HG03342 (cell line): ENCODE data around the gene ZNF813.

Experiments used
- ATAC-seq: cut with Tn5 transposase; IDR thresholded peaks from one replicate; pipeline ENCODE4 v1.9.1; 2021; ENCODE audit warnings: mild to moderate bottlenecking, moderate library complexity; ENCODE audit not compliant: unreplicated experiment

The ZNF813 gene

GRCh38 chr19:53519446-53519845, 51.9 kb downstream of the ZNF813 start:
- ATAC-seq = no peak

GRCh38 chr19:53520163-53520546, 52.6 kb downstream of the ZNF813 start:
- ATAC-seq = no peak

DNA sequence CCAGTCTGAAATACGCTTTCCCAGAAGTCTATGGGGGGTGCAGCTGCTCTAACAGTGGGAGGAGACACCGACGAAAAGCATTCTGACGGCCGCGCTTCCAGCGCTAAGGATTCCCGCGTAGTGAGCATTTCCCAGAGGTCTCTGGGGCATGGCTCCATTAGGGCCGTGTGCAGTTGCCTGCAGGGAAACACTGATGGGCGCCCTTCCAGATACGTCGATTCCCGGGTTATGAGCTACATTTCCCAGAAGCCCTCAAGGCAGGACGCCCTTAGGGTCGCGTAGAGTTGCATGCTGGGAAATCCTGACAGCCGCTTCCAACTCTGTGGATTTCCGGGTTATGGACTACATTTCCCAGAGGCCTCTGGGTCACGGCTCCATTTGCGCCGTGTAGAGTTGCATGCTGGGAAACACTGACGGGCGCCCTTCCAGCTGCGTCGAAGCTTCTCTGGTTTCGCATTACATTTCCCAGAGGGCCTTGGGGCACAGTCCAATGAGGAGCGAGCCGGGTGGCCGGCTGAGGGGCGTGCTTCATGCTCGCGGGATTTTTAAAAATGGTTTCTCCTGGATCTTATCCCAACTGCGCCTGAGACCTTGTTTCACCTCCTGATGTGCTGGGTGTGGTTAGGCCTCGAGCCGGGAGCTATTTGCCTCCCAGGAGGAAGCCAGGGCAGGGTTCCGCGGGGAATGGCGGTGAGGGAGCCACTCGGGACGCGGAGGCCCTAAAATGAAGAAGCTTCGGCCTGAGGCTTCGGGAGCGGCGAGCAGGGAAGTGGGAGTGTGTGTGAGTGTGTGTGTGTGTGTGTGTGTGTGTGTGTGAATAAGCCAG, 53.2 kb downstream of the ZNF813 start:
- peak; percentile 93 for ATAC-seq

DNA sequence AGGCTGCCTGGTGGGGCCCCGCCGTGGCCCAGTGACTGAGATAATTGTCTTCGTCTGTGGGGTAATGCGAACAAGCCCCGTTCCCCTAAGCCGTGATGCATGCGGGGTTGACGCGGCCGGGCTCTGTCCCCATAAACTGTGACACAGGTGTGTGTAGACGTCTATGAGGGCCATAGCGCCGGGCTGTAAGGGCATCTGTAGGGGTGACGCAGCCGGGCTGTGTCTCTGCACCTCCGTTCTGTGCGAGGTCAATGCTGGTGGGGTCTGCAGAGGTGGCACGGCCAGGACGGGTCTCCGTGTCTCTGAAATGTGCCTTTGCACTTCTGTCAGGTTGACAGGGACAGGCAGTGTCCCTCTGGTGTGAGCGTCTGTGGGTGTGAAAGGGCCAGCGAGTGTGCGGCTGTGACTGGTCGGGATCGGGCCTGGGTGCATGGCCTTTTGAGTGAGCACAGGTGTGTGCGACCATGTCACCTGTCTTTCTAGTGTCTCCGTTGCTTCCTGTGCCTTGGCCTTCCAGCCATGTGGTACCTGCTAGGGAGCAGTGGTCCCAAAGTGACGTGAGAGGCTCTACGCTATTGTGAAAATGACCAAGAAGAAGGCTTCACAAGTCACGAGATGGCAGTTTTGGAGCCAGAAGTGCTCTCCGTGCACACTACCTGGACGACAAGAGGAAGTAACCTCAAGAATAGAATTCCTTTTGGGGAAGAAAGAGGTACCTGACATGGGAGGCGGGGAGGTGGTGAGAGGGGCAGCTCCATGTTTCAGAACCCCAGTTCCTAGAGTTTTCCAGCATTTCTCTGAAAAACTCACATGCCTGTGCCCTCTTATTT, 54.1 kb downstream of the ZNF813 start:
- ATAC-seq = no peak

GRCh38 chr19:53525922-53526321, 58.4 kb downstream of the ZNF813 start:
- ATAC-seq = no peak

DNA sequence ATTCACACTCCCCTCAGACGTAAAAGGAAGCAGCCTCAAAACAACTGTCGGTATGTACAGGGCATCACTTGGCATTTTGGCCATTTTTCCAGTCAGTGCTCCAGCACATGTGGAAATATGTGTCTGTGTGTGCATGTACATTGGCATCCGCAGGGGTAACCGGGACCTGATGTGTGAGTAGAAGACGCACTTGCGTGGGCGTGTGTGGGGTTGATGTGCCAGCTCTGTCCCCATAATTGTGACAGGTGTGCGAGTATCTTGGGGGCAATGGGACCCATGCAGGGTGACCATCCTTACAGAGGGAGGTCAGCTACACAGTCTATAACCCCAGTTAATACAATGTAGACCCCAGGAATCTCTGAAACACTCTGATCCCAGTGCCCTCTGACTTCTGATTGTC, 63.1 kb downstream of the ZNF813 start:
- ATAC-seq = no peak

- ATAC-seq = no peak
These were observed 63.9 kb downstream of the ZNF813 start for GRCh38 chr19:53531457-53531856.

GRCh38 chr19:53532362-53532761, 64.8 kb downstream of the ZNF813 start:
- no peak for ATAC-seq

- no peak for ATAC-seq
These were observed 68.7 kb downstream of the ZNF813 start for GRCh38 chr19:53536225-53536548.

- no peak for ATAC-seq
These were observed 69.6 kb downstream of the ZNF813 start for GRCh38 chr19:53537121-53537520.

- peak; percentile 56 for ATAC-seq
These were observed 70.2 kb downstream of the ZNF813 start, which contains the start of gene ZNF331 for GRCh38 chr19:53537521-53538377. TSS of gene ZNF331 (plus strand) at chr19:53538145. CDS start at chr19:53569377, 31,232 bp downstream.

DNA sequence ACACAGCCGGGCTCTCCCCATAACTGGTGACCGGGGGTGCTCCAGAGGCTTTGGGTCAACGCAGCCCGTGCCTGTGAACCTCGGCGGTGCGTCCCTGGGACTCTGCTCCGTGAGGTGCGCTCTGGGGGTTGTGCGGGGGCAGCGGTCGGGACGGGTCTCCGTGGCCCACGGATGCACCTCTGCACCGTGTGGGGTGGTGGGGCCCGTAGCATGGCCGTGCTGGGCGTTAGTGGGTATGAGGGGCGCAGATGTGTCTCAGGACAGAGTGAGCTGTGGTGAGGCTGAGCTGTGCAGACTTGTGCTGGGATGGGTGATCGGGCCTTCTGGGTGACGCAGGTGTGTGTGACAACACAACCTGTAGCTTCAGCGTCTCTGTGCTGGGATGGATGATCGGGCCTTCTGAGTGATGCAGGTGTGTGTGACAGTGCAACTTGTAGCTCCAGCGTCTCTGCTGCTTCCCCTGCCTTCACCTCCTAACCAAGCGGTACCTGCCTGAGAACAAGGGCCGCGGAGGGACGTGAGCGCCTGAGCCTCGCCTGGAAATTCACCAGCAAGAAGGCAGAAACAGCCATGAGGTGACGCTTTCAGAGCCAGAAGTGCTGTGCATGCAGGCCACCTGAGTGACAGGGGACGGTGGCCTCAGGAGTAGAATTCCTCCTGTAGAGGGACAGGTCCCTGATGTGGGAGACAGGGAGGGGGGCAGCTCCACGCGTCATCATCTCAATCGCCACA, 71.0 kb downstream of the ZNF813 start:
- no peak for ATAC-seq

DNA sequence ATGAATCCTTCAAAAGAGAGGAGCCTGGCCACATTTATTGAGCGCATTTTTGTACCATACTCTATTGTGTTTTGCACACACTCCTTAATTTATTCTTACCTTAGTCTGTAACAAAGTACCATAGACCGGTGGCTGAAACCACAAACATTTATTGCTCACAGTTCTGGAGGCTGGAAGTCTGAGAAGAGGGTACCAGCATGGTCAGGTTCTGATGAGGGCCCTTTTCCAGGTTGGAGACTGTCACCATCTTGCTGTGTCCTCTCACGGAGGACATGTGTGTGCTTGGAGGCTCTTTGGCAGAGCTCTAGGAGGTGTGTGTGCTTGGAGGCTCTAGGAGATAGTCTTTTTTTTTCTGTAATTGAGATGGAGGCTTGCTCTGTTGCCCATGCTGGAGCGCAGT, 72.6 kb downstream of the ZNF813 start:
- no peak for ATAC-seq

DNA sequence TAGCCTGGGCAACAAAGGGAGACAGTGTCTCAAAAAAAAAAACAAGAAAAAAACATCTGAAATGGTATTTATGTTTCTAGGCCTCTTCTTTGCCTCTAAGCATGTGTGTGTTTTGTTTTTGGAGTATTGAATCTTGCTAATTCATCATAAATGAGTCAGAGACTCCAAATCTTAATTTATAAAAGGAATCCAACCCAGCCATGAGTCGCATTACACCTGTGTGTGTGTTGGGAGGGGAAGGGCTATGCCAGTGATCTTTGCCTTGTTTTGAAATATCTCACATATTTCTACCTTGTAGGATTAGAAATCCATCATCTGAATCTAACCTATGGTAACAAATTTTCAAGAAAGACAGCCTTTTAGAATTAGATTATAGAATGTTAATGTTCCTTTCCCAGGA, 74.4 kb downstream of the ZNF813 start:
- ATAC-seq = no peak

- no peak for ATAC-seq
These were observed 77.9 kb downstream of the ZNF813 start for GRCh38 chr19:53545271-53546065.
